NCI-H2107 (cell line): ENCODE data around the gene RBM12.

Source experiments
- DNase-seq: peaks from one replicate; lab custom pipeline; 2025; lab: John Stamatoyannopoulos, UW

Gene RBM12

GRCh38 chr20:35653893-35654292, 10.8 kb downstream of the RBM12 start:
- DNase-seq, result no peak

DNA sequence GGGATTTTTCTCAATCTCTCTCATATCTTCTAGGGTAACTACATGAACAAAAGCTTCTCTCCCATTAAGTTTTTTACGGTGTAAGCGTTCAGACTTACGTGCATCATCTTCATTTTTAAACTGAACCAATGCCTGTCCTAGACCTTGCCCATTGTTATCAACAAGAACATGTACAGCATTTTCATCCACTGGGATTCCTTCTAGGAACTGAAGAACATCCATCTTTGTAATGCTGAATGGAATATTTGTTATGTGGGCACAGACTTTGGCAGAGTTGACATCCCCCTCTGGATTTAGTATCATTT, 11.3 kb downstream of the RBM12 start:
- DNase-seq, result no peak

DNA sequence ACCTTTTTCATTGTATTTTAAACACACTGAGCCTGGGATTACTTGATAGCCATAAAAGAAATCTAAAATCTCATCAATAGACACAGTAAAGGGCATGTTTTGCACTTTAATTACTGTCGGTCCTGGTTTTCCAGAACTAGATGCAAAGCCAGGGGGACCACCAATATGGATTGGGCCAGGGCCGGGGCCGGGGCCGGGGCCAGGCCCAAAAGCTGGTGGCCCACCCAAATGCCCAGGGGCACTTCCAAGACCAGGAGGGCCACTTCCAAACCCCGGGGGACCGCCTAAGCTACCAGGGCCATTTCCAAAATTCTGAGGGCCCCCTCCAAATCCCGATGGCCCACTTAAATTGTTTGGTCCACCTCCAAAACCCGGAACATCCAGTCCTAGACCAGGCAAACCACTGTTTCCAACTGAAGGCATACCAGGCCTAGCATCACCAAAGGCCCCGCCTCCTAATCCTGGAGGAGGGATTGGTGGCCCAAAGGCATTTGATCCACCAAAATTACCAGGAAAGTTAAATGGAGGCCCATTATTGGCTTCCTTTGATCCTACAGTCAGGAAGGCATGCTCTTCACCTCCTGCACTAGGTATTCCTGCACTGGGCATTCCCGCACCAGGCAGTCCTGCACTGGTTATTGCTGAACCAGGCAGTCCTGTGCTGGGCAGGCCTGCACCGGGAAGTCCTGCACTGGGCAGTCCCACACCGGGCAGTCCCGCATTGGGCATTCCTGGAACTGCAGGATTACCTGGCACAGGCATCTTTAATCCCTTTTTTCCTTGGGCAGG, 11.9 kb downstream of the RBM12 start:
- no peak for DNase-seq

DNA sequence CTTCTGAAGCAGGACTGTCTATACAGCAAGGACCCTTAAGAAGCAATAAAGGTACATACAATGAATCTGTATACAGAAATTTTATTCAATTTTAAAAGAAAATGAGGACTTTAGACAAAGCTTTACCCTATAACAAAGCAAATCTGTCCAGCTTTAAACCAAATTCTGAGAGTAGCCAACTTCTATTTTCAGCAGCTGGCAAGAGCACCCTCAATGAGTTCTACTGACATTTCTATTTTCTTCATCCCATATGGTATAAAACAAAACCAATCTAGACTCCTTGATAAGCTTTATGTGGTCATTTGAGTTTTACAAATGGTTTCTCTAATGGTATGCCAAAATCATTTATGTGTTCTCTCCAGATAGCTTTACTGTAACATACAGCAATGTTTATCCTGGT, 12.7 kb downstream of the RBM12 start:
- DNase-seq, result no peak

- DNase-seq, result no peak
Measured at GRCh38 chr20:35650632-35651031, 14.1 kb downstream of the RBM12 start.

GRCh38 chr20:35648836-35649235, 15.9 kb downstream of the RBM12 start:
- DNase-seq, result no peak

- no peak for DNase-seq
Measured at GRCh38 chr20:35644806-35645205, 19.9 kb downstream of the RBM12 start.

GRCh38 chr20:35643045-35643444, 21.7 kb downstream of the RBM12 start:
- DNase-seq, result no peak

DNA sequence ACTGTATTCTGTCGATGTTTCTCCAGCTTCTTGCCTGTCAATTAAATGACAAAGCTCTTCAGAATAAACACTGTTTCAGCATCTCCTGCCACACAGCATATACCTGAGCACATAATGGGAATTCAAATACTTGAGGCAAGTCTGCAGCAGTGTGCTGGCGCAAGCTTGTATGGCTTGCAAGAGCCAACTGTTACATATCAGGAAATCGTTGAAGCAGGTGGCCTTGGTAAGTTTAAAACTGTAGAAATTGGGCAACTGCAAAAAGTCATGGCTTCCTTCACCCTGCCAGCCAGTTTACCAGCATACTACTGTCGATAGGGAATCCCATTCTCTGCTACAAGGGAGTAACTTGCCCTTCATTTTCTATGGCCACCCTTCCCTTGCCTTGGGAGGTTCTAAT, 23.0 kb downstream of the RBM12 start:
- no peak for DNase-seq

- no peak for DNase-seq
Measured at GRCh38 chr20:35640724-35641123, 24.0 kb downstream of the RBM12 start.

DNA sequence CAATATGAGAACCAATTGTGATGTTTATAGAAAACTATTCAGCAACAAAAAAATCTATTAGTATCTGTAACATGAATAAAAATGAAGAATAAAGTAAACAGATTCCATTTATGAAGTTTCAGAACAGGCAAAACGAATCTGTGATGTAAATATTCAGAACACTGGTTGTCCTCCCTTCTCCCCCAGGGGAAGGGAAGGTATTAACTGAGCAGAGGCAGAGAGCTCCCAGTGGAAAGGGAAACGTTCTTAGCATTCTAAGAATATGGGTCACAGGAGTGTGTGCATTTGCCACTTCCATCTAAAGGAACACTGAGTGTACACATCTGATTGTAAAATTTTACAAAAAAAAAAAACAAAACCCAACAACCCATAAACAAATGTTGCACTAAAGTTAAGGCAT, 25.9 kb downstream of the RBM12 start:
- DNase-seq, result no peak

GRCh38 chr20:35637276-35637675, 27.4 kb downstream of the RBM12 start:
- no peak for DNase-seq

- no peak for DNase-seq
Measured at GRCh38 chr20:35636095-35636494, 28.6 kb downstream of the RBM12 start.

- no peak for DNase-seq
Measured at GRCh38 chr20:35635652-35636051, 29.0 kb downstream of the RBM12 start.

- DNase-seq, result no peak
Measured at GRCh38 chr20:35632539-35633115, 32.1 kb downstream of the RBM12 start.

GRCh38 chr20:35630636-35631035, 34.1 kb downstream of the RBM12 start:
- DNase-seq, result no peak

- DNase-seq, result no peak
Measured at GRCh38 chr20:35629427-35630145, 35.1 kb downstream of the RBM12 start.

GRCh38 chr20:35627121-35627520, 37.6 kb downstream of the RBM12 start:
- no peak for DNase-seq

DNA sequence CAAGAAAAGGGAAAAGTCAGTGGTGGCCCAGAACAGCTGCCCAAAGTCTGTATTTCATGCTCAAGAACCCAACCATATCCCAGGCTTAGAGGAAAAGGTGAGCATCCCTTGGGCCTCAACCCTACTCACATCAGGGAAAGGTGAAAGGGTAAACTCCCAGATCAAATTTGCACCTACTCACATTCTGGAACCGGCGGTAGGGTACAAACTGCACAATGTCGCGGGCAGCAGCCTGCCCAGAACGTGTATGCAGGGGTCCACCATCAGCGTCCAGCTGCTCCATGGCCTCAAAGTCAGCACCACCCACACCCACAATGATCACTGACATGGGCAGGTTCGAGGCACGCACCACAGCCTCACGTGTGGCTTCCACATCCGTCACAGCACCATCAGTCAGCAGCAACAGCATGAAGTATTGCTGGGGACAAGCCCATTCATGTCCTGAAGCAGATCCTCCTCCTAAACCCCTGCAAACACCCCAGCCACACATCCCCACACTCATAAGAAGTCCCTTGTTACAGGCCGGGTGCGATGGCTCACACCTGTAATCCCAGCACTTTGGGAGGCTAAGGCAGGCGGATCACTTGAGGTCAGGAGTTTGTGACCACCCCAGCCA, 38.2 kb downstream of the RBM12 start:
- no peak for DNase-seq

DNA sequence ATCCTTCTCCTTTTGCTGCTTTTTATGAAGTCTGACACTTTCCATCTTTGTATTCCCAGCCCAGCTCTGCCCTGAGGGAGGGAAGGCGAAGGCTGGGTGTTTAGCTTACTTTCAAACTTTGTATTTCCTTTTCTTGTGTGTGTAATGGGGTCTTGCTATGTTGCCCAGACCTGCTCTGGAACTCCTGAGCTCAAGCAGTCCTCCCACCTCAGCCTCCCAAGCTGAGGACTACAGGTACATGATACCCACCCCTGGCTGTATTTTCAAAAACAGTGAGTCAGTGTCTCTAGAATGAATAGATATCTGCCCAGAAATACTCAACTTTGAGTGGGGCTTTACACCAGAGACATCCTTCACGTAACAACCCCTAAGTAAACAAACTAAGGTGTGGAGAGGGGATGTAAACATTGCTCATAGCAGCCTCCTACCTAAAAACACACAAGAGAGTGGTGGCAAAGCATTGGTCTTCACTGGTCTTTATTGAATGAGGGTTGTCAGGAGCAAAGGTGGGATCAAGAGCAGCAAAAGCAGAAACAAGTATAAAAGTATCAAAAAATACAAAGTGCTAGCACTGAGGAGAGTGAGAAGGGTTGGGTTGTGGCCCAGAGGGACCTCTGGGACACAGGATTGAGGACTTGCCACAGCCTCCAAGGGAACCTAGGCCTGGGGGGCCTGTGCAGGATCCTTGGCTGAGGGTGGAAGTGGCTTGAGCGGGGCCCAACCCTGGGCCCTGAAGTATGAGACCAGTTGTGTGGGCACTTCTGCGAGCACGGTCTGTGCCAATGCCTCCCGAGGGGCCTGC, 38.9 kb downstream of the RBM12 start:
- no peak for DNase-seq

DNA sequence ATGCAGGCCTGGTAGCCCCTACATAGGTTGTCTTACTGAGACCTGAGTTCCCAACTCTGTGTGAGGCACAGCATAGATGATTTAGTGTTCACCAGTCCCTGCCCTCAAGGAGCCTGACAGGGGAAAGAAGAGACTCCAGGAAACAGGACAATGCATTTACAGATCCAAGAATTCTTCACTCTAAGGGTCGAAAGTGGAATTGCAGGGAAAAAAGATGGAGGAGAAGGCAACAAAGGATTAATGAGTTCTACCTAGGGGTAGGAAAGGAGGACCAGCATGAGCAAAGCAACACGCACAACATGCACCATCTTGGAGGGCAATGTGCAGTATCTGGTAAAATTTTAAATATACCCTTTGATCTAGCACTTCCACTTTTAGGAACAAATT, 43.1 kb downstream of the RBM12 start:
- DNase-seq, result no peak
